Activated CD8-positive, alpha-beta T cell treated with anti-CD3 and anti-CD28 coated beads for 36 hours (primary cell): ENCODE measurements around the gene G6PD. TPM values are rescaled to one million over a fixed set of nuclear protein-coding genes. Genes with fewer than 3 reads are reported as not detected.

Source experiments
- ATAC-seq: fragments of 200-7000 bp; cut with Tn5 transposase; one replicate; pipeline ENCODE4 v1.10.0; 2021; ENCODE audit warnings: mild to moderate bottlenecking, moderate library complexity
- CTCF ChIA-PET: fragments of 350-600 bp; sonication (Branson Sonifier 250); formaldehyde crosslinking; loops from one replicate; lab custom pipeline; 2021; ENCODE audit warnings: antibody characterized with exemption; lab: Charles Lee
- POLR2A ChIA-PET: fragments of 350-600 bp; sonication (Branson Sonifier 250); formaldehyde crosslinking; loops from one replicate; lab custom pipeline; 2021; ENCODE audit warnings: antibody characterized with exemption; lab: Charles Lee
- DNase-seq: peaks from one replicate; pipeline ENCODE4 v3.0.0-alpha.2; 2020
- H3K27ac Mint-ChIP-seq: one replicate; pipeline ENCODE4 v1.8.0; 2021; ENCODE audit warnings: mild to moderate bottlenecking, mixed read lengths
- H3K27me3 Mint-ChIP-seq: one replicate; pipeline ENCODE4 v1.8.0; 2021; ENCODE audit warnings: mixed read lengths
- H3K36me3 Mint-ChIP-seq: one replicate; pipeline ENCODE4 v1.8.0; 2021; ENCODE audit warnings: low read depth, mixed read lengths
- H3K4me1 Mint-ChIP-seq: one replicate; pipeline ENCODE4 v1.8.0; 2021; ENCODE audit warnings: low read depth, mixed read lengths
- H3K4me3 Mint-ChIP-seq: one replicate; pipeline ENCODE4 v1.8.0; 2021; ENCODE audit warnings: mild to moderate bottlenecking, moderate library complexity, mixed read lengths
- H3K9me3 Mint-ChIP-seq: one replicate; pipeline ENCODE4 v1.8.0; 2021; ENCODE audit warnings: mixed read lengths
- CTCF ChIP-seq: fragments of 200-600 bp; IDR thresholded peaks from one replicate; pipeline ENCODE4 v1.8.0; 2022; ENCODE audit warnings: antibody characterized with exemption, mild to moderate bottlenecking
- intact Hi-C: fragments of 100-400 bp; cut with micrococcal nuclease; formaldehyde crosslinking; loops from one replicate; pipeline ENCODE4 v1.10.0; 2022
- total RNA-seq, 2 experiments: library from RNA; stranded (reverse); gene quantifications; one replicate each; pipeline ENCODE4 v1.2.3, GENCODE V29; 2021

The G6PD gene
- total RNA-seq, 2 experiments from 2014 or later = 88.4 to 92.5 TPM

- no peak for ATAC-seq
- no peak overlapping the region for H3K4me3 Mint-ChIP-seq
- H3K36me3 Mint-ChIP-seq = peaks cover 10% of the 10 kb centered on the region
- ChIA-PET CTCF (no interaction called here), POLR2A (no interaction called here)
- no peak for TF ChIP-seq CTCF
- peak overlapping the region; percentile 20 for H3K27ac Mint-ChIP-seq
- no peaks in the 10 kb centered on the region for H3K27me3 Mint-ChIP-seq
- intact Hi-C loops = no loop called here
- no peaks in the 10 kb centered on the region for H3K9me3 Mint-ChIP-seq
- H3K4me1 Mint-ChIP-seq = peaks cover 25% of the 10 kb centered on the region
- DNase-seq = no peak
These were observed 16.4 kb downstream of the G6PD start for GRCh38 chrX:154530286-154530685.

DNA sequence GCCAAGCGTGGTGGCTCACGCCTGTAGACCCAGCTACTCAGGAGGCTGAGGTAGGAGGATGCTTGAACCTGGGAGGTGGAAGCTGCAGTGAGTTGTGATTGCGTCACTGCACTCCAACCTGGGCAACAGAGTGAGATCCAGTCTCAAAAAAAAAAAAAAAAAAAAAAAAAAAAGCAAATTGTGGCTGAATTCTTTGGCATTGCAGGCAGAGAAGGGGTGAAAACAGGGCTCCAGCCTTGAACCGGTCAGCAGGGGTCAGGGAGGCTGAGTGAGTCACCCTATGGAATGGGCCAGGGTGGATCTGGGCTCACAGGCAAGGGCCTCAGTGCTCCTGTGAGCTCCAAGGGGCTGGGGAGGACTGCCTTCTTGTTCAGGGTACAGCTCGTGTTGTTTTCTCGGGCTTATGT, 17.4 kb downstream of the G6PD start:
- peaks cover 20% of the 10 kb centered on the region for H3K4me1 Mint-ChIP-seq
- DNase-seq = no peak
- TF ChIP-seq CTCF = no peak
- H3K27ac Mint-ChIP-seq = no peak overlapping the region
- peaks cover 6% of the 10 kb centered on the region for H3K36me3 Mint-ChIP-seq
- POLR2A ChIA-PET = interaction anchor here (1.0 kb wide), 1 partner anchor 43 kb away, joined by 5 read pairs; the partner anchor contains the start of gene UBL4A
- no peaks in the 10 kb centered on the region for H3K27me3 Mint-ChIP-seq
- CTCF ChIA-PET = no interaction called here
- no peaks in the 10 kb centered on the region for H3K9me3 Mint-ChIP-seq
- no peak overlapping the region for H3K4me3 Mint-ChIP-seq
- intact Hi-C loops = no loop called here
- ATAC-seq = no peak

DNA sequence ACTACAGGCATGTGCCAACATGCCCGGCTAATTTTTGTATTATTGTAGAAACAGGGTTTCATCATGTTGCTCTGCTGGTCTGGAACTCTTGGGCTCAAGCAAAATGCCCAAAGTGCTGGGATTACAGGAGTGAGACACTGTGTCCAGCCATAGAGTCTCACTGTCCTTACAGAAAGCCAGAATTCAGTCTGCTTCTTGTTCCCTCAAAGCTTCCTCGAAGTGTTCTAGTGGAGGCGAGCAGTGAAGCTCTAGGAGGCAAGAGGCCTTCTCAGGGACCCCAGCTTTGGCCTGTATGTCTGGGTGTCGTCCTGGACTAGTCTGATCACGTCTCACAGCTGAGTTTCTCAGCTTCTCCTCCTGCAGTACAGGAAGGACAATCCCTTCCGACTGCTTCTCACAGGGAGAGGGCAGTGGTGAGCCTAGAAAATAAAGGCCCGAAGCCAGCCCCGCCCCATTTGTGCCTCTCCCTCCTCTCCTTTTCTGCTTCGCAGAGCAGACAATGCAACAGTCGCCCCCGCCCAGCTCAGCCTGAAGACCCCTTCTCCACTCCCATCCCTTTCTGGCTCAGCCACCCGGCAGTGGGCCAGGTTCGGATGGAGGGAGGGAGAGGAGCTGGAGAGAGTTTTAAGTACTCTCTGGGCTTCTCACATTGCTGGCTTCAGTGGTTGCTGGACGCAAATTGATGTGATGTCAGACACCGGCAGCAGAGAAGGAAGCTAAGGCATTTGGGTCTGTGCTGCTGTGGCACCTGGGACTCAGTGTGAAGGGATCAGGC, 19.6 kb downstream of the G6PD start:
- intact Hi-C loops = no loop called here
- DNase-seq (peak; percentile 79), ATAC-seq (peak; percentile 95)
- Mint-ChIP-seq H3K4me1 (peaks cover 20% of the 10 kb centered on the region), H3K4me3 (no peak overlapping the region), H3K36me3 (peaks cover 3% of the 10 kb centered on the region), H3K9me3 (no peaks in the 10 kb centered on the region), H3K27ac (peak overlapping the region; percentile 64), H3K27me3 (no peaks in the 10 kb centered on the region)
- ChIA-PET POLR2A (interaction anchor here (0.9 to 1.5 kb wide), 6 partner anchors 8 to 128 kb away, joined by 3 to 5 read pairs (median 4); partner anchors contain the start of gene UBL4A), CTCF (interaction anchor here (0.9 to 1.7 kb wide), 9 partner anchors 9 to 83 kb away, joined by 3 to 8 read pairs (median 4); partner anchors contain the start of genes FAM50A and SLC10A3)
- TF ChIP-seq CTCF = peak; percentile 21

GRCh38 chrX:154525606-154526490, 20.8 kb downstream of the G6PD start:
- Mint-ChIP-seq H3K27ac (peak overlapping the region; percentile 55), H3K27me3 (no peaks in the 10 kb centered on the region), H3K4me3 (no peak overlapping the region), H3K36me3 (no peaks in the 10 kb centered on the region), H3K4me1 (peaks cover 20% of the 10 kb centered on the region), H3K9me3 (no peaks in the 10 kb centered on the region)
- TF ChIP-seq CTCF = no peak
- ChIA-PET POLR2A (interaction anchor here (1.1 to 1.3 kb wide), 2 partner anchors 16 to 124 kb away, joined by 3 to 5 read pairs; no protein-coding TSS in a partner anchor), CTCF (interaction anchor here (1.2 to 1.7 kb wide), 3 partner anchors 12 to 48 kb away, joined by 3 to 7 read pairs (median 4); partner anchors contain the start of gene SLC10A3)
- ATAC-seq = no peak
- intact Hi-C loops = no loop called here
- DNase-seq = no peak
